WTC11 (cell line): Measurements from ENCODE around the gene TTC28. TPM values are rescaled to one million over a fixed set of nuclear protein-coding genes. Genes with fewer than 3 reads are reported as not detected.
A peak's percentile ranks its signal among the peaks of the same experiment; 100 is the strongest.

Experiments used
- ATAC-seq: fragments of 200-7000 bp; cut with Tn5 transposase; 2 replicates; pipeline ENCODE4 v1.10.0; 2021; ENCODE audit warnings: mild to moderate bottlenecking, moderate library complexity
- CTCF ChIA-PET: fragments of 300-600 bp; sonication (Branson Sonifier 250); formaldehyde crosslinking; loops from one replicate; lab custom pipeline; 2021; ENCODE audit warnings: antibody characterized with exemption; lab: Charles Lee
- POLR2A ChIA-PET: fragments of 350-600 bp; sonication (Branson Sonifier 250); formaldehyde crosslinking; loops from one replicate; lab custom pipeline; 2021; ENCODE audit warnings: antibody characterized with exemption; lab: Charles Lee
- DNase-seq: peaks from one replicate; pipeline ENCODE4 v3.0.0; 2021; ENCODE audit warnings: low spot score
- H3K27ac Mint-ChIP-seq: 2 replicates; pipeline ENCODE4 v1.8.0; 2021; ENCODE audit warnings: mixed read lengths
- H3K27me3 Mint-ChIP-seq: 2 replicates; pipeline ENCODE4 v1.8.0; 2021; ENCODE audit warnings: low read depth, mild to moderate bottlenecking, moderate library complexity, mixed read lengths
- H3K36me3 Mint-ChIP-seq: 2 replicates; pipeline ENCODE4 v1.8.0; 2021; ENCODE audit warnings: mixed read lengths
- H3K4me1 Mint-ChIP-seq: 2 replicates; pipeline ENCODE4 v1.8.0; 2022; ENCODE audit warnings: mixed read lengths
- H3K4me3 Mint-ChIP-seq: 2 replicates; pipeline ENCODE4 v1.8.0; 2021; ENCODE audit warnings: mild to moderate bottlenecking, moderate library complexity, mixed read lengths
- H3K9me3 Mint-ChIP-seq: 2 replicates; pipeline ENCODE4 v1.8.0; 2021; ENCODE audit warnings: mixed read lengths
- ESRRA ChIP-seq: sonication (generic); formaldehyde crosslinking; IDR thresholded peaks from 2 replicates; pipeline ENCODE4 v1.8.1; 2022; ENCODE audit warnings: mild to moderate bottlenecking, missing genetic modification reagents, borderline replicate concordance
- ETV6 ChIP-seq: sonication (generic); formaldehyde crosslinking; IDR thresholded peaks from 2 replicates; pipeline ENCODE4 v1.8.1; 2022; ENCODE audit warnings: mild to moderate bottlenecking, missing genetic modification reagents
- JUN ChIP-seq: sonication (generic); formaldehyde crosslinking; IDR thresholded peaks from 2 replicates; pipeline ENCODE4 v1.8.0; 2023; ENCODE audit warnings: mild to moderate bottlenecking, missing genetic modification reagents
- RORB ChIP-seq: fragments of 250-450 bp; sonication (Bioruptor Pico); IDR thresholded peaks from 2 replicates; pipeline ENCODE4 v1.9.0; 2021; ENCODE audit warnings: mild to moderate bottlenecking
- TEAD1 ChIP-seq: sonication (generic); formaldehyde crosslinking; IDR thresholded peaks from 2 replicates; pipeline ENCODE4 v1.8.0; 2022; ENCODE audit warnings: mild to moderate bottlenecking, missing genetic modification reagents
- ZNF219 ChIP-seq: sonication (generic); formaldehyde crosslinking; IDR thresholded peaks from 2 replicates; pipeline ENCODE4 v1.8.0; 2023; ENCODE audit warnings: missing genetic modification reagents, mild to moderate bottlenecking, borderline replicate concordance
- ZNF416 ChIP-seq: fragments of 250-450 bp; sonication (Bioruptor Pico); IDR thresholded peaks from 2 replicates; pipeline ENCODE4 v1.9.0; 2021; ENCODE audit warnings: mild to moderate bottlenecking, inconsistent platforms
- ZNF671 ChIP-seq: fragments of 250-450 bp; sonication (Bioruptor Pico); IDR thresholded peaks from 2 replicates; pipeline ENCODE4 v1.8.0; 2021; ENCODE audit warnings: mild to moderate bottlenecking
- total RNA-seq: library from RNA; stranded (reverse); gene quantifications from 3 replicates; pipeline ENCODE4 v1.2.3, GENCODE V29; 2021
- TF ChIP-seq, protein P1 (sequence below): sonication (generic); formaldehyde crosslinking; IDR thresholded peaks from 2 replicates; pipeline ENCODE4 v1.8.0; 2022; ENCODE audit warnings: missing genetic modification reagents
- TF ChIP-seq, protein P2 (sequence below): fragments of 250-450 bp; sonication (Bioruptor Pico); conservative IDR thresholded peaks from 2 replicates; pipeline ENCODE4 v1.9.0; 2021; ENCODE audit warnings: mild to moderate bottlenecking
- TF ChIP-seq, protein P3 (sequence below): sonication (generic); formaldehyde crosslinking; IDR thresholded peaks from 2 replicates; pipeline ENCODE4 v1.8.0; 2023; ENCODE audit warnings: mild to moderate bottlenecking, missing genetic modification reagents
- TF ChIP-seq, protein P4 (sequence below): sonication (generic); formaldehyde crosslinking; IDR thresholded peaks from 2 replicates; pipeline ENCODE4 v1.8.1; 2023; ENCODE audit warnings: mild to moderate bottlenecking, missing genetic modification reagents, moderate library complexity
- TF ChIP-seq, protein P5 (sequence below): sonication (generic); formaldehyde crosslinking; IDR thresholded peaks from 2 replicates; pipeline ENCODE4 v1.8.1; 2022; ENCODE audit warnings: missing genetic modification reagents, borderline replicate concordance
- TF ChIP-seq, protein P6 (sequence below): sonication (generic); formaldehyde crosslinking; IDR thresholded peaks from 2 replicates; pipeline ENCODE4 v1.8.1; 2023; ENCODE audit warnings: mild to moderate bottlenecking, missing genetic modification reagents
- TF ChIP-seq, protein P7 (sequence below): sonication (generic); formaldehyde crosslinking; IDR thresholded peaks from 2 replicates; pipeline ENCODE4 v1.8.0; 2023; ENCODE audit warnings: missing genetic modification reagents, mild to moderate bottlenecking, borderline replicate concordance

TTC28 gene
- total RNA-seq, 1 experiment from 2014 or later: 13.0 TPM

DNA sequence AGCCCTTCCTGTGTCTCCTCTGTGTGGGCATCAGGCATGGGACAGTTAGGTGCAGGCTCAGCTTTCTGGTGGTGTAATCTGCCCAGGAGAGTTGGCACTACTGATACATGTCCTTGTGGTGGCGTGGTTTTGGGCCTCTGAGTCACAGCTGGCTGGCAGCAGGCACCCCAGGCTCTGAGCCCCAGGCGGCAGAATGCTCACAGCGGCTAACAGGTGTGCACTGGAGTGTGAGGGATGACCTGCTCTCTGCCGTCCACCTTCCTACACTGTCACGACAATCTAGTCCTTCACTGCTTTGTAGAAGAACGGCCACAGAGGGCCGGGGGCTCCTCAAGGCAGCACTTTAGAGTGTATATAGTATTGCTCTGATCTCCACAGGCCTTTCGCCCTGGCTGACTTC lies 660.3 kb downstream of the TTC28 start (continued):
- TF ChIP-seq, protein P1, sequence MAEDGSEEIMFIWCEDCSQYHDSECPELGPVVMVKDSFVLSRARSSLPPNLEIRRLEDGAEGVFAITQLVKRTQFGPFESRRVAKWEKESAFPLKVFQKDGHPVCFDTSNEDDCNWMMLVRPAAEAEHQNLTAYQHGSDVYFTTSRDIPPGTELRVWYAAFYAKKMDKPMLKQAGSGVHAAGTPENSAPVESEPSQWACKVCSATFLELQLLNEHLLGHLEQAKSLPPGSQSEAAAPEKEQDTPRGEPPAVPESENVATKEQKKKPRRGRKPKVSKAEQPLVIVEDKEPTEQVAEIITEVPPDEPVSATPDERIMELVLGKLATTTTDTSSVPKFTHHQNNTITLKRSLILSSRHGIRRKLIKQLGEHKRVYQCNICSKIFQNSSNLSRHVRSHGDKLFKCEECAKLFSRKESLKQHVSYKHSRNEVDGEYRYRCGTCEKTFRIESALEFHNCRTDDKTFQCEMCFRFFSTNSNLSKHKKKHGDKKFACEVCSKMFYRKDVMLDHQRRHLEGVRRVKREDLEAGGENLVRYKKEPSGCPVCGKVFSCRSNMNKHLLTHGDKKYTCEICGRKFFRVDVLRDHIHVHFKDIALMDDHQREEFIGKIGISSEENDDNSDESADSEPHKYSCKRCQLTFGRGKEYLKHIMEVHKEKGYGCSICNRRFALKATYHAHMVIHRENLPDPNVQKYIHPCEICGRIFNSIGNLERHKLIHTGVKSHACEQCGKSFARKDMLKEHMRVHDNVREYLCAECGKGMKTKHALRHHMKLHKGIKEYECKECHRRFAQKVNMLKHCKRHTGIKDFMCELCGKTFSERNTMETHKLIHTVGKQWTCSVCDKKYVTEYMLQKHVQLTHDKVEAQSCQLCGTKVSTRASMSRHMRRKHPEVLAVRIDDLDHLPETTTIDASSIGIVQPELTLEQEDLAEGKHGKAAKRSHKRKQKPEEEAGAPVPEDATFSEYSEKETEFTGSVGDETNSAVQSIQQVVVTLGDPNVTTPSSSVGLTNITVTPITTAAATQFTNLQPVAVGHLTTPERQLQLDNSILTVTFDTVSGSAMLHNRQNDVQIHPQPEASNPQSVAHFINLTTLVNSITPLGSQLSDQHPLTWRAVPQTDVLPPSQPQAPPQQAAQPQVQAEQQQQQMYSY (CRISPR knock-in tag): no peak
- no peak for TF ChIP-seq ZNF671 (CRISPR knock-in tag)
- TF ChIP-seq ESRRA (CRISPR knock-in tag): no peak
- TF ChIP-seq, protein P2, sequence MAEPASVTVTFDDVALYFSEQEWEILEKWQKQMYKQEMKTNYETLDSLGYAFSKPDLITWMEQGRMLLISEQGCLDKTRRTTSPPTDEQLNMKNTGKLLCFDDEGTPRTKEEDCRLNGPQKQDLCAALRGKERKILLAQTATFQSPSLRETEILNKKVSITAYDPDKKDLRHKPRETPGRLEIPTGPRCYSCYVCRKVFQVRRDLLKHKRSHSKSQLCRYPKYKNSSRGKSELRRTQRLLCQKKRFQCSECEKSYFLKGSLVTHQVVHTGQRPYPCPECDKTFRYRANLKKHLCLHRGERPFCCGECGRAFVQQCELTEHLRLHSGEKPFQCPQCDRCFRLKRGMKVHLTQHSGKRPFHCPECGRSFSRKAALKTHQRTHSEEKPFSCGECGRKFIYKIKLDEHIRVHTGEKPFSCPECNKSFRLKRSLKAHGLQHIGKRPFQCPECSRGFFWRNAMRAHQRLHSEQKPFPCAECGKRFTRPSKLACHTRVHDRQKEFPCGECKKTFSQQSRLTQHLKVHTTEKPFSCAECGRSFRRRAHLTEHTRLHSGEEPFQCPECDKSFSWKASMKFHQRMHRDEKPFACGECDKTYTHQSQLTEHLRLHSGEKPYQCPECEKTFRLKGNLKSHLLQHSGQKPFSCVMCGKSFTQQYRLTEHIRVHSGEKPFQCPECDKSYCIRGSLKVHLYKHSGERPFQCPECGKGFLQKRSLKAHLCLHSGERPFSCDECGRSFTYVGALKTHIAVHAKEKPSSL: no peak
- TF ChIP-seq, all 79 proteins: peak for 0

DNA sequence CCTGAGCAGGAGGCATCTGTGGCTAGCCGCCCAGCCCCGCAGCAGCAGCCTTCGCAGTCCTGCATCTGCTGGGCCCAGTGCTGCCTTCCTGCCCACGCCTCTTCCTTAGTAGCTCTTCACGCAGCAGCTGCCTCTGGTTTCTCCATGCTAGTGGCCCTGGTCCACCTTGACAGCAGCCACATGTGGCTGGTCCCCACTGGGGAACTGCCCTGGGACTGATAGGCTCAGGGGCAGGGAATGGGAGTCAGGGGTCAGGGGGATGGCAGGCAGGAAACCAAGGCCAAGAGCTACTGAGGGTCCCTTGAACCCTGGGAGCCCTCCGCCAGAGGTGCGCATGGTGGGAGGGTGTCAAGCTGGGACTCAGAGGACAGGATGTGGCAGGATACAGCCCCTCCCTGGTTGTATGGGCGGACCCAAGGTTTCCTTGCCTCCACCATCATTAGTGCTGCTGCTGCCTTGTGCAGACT lies 661.1 kb downstream of the TTC28 start:
- H3K27me3 Mint-ChIP-seq: no peaks in the 10 kb centered on the region
- no peak for DNase-seq
- H3K27ac Mint-ChIP-seq: no peak overlapping the region
- H3K4me3 Mint-ChIP-seq: no peak overlapping the region
- TF ChIP-seq, protein P3, sequence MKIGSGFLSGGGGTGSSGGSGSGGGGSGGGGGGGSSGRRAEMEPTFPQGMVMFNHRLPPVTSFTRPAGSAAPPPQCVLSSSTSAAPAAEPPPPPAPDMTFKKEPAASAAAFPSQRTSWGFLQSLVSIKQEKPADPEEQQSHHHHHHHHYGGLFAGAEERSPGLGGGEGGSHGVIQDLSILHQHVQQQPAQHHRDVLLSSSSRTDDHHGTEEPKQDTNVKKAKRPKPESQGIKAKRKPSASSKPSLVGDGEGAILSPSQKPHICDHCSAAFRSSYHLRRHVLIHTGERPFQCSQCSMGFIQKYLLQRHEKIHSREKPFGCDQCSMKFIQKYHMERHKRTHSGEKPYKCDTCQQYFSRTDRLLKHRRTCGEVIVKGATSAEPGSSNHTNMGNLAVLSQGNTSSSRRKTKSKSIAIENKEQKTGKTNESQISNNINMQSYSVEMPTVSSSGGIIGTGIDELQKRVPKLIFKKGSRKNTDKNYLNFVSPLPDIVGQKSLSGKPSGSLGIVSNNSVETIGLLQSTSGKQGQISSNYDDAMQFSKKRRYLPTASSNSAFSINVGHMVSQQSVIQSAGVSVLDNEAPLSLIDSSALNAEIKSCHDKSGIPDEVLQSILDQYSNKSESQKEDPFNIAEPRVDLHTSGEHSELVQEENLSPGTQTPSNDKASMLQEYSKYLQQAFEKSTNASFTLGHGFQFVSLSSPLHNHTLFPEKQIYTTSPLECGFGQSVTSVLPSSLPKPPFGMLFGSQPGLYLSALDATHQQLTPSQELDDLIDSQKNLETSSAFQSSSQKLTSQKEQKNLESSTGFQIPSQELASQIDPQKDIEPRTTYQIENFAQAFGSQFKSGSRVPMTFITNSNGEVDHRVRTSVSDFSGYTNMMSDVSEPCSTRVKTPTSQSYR (CRISPR knock-in tag): no peak
- ATAC-seq: no peak
- ChIA-PET POLR2A (no interaction called here), CTCF (interaction anchor here (0.6 to 4.9 kb wide), 3 partner anchors 28 to 730 kb away, joined by 4 to 52 read pairs (median 4); no protein-coding TSS in a partner anchor)
- H3K36me3 Mint-ChIP-seq: no peaks in the 10 kb centered on the region
- no peaks in the 10 kb centered on the region for H3K9me3 Mint-ChIP-seq
- peaks cover 8% of the 10 kb centered on the region for H3K4me1 Mint-ChIP-seq

DNA sequence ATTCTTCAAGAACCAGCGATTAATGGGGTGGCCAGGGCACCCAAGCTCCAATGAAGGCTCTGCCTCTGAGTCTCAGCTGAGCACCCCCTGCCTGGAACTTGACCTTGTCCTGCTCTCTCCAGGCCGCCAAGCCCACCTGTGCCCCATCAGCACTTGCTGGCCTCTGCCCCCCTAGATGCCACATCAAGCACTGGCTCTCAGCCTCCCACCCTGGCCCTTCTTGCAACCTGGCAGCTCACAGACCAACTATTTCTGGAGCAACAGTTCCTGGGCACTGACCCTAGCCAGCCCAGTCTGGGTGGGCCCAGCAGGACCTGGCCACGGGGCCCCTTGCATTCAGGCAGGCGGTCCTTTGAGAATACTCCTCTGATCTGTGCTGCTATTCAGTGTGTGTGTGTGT lies 661.8 kb downstream of the TTC28 start:
- Mint-ChIP-seq H3K4me1 (peaks cover 8% of the 10 kb centered on the region), H3K27me3 (no peaks in the 10 kb centered on the region), H3K4me3 (no peak overlapping the region), H3K27ac (no peak overlapping the region), H3K9me3 (no peaks in the 10 kb centered on the region), H3K36me3 (no peaks in the 10 kb centered on the region)
- ChIA-PET POLR2A (no interaction called here), CTCF (interaction anchor here (1.1 kb wide), 1 partner anchor 425 kb away, joined by 3 read pairs; no protein-coding TSS in a partner anchor)
- DNase-seq: peak; percentile 10
- TF ChIP-seq, protein P4, sequence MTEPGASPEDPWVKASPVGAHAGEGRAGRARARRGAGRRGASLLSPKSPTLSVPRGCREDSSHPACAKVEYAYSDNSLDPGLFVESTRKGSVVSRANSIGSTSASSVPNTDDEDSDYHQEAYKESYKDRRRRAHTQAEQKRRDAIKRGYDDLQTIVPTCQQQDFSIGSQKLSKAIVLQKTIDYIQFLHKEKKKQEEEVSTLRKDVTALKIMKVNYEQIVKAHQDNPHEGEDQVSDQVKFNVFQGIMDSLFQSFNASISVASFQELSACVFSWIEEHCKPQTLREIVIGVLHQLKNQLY: no peak
- no peak for TF ChIP-seq RORB (CRISPR knock-in tag)
- no peak for TF ChIP-seq ZNF219 (CRISPR knock-in tag)
- TF ChIP-seq, protein P5, sequence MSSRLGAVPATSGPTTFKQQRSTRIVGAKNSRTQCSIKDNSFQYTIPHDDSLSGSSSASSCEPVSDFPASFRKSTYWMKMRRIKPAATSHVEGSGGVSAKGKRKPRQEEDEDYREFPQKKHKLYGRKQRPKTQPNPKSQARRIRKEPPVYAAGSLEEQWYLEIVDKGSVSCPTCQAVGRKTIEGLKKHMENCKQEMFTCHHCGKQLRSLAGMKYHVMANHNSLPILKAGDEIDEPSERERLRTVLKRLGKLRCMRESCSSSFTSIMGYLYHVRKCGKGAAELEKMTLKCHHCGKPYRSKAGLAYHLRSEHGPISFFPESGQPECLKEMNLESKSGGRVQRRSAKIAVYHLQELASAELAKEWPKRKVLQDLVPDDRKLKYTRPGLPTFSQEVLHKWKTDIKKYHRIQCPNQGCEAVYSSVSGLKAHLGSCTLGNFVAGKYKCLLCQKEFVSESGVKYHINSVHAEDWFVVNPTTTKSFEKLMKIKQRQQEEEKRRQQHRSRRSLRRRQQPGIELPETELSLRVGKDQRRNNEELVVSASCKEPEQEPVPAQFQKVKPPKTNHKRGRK (CRISPR knock-in tag): no peak
- TF ChIP-seq TEAD1 (CRISPR knock-in tag): no peak
- no peak for TF ChIP-seq ETV6 (CRISPR knock-in tag)
- TF ChIP-seq JUN (CRISPR knock-in tag): no peak
- no peak for TF ChIP-seq ZNF416 (CRISPR knock-in tag)
- TF ChIP-seq, protein P6, sequence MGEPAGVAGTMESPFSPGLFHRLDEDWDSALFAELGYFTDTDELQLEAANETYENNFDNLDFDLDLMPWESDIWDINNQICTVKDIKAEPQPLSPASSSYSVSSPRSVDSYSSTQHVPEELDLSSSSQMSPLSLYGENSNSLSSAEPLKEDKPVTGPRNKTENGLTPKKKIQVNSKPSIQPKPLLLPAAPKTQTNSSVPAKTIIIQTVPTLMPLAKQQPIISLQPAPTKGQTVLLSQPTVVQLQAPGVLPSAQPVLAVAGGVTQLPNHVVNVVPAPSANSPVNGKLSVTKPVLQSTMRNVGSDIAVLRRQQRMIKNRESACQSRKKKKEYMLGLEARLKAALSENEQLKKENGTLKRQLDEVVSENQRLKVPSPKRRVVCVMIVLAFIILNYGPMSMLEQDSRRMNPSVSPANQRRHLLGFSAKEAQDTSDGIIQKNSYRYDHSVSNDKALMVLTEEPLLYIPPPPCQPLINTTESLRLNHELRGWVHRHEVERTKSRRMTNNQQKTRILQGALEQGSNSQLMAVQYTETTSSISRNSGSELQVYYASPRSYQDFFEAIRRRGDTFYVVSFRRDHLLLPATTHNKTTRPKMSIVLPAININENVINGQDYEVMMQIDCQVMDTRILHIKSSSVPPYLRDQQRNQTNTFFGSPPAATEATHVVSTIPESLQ (CRISPR knock-in tag): no peak
- TF ChIP-seq, protein P7, sequence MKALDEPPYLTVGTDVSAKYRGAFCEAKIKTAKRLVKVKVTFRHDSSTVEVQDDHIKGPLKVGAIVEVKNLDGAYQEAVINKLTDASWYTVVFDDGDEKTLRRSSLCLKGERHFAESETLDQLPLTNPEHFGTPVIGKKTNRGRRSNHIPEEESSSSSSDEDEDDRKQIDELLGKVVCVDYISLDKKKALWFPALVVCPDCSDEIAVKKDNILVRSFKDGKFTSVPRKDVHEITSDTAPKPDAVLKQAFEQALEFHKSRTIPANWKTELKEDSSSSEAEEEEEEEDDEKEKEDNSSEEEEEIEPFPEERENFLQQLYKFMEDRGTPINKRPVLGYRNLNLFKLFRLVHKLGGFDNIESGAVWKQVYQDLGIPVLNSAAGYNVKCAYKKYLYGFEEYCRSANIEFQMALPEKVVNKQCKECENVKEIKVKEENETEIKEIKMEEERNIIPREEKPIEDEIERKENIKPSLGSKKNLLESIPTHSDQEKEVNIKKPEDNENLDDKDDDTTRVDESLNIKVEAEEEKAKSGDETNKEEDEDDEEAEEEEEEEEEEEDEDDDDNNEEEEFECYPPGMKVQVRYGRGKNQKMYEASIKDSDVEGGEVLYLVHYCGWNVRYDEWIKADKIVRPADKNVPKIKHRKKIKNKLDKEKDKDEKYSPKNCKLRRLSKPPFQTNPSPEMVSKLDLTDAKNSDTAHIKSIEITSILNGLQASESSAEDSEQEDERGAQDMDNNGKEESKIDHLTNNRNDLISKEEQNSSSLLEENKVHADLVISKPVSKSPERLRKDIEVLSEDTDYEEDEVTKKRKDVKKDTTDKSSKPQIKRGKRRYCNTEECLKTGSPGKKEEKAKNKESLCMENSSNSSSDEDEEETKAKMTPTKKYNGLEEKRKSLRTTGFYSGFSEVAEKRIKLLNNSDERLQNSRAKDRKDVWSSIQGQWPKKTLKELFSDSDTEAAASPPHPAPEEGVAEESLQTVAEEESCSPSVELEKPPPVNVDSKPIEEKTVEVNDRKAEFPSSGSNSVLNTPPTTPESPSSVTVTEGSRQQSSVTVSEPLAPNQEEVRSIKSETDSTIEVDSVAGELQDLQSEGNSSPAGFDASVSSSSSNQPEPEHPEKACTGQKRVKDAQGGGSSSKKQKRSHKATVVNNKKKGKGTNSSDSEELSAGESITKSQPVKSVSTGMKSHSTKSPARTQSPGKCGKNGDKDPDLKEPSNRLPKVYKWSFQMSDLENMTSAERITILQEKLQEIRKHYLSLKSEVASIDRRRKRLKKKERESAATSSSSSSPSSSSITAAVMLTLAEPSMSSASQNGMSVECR (CRISPR knock-in tag): no peak
- TF ChIP-seq, all 79 proteins: peak for 0
- ATAC-seq: no peak
